HTR-8/SVneo (cell line): ENCODE results near the gene STK11.

Experiments used
- DNase-seq: peaks from one replicate; pipeline ENCODE4 v3.0.0; 2011; ENCODE audit warnings: low spot score, mixed read lengths; ENCODE audit not compliant: insufficient read length
- FAIRE-seq: peaks from 2 replicates; lab custom pipeline; 2011; peaks lifted over from hg19 to GRCh38; lab: Jason Lieb, UNC

Gene STK11

DNA sequence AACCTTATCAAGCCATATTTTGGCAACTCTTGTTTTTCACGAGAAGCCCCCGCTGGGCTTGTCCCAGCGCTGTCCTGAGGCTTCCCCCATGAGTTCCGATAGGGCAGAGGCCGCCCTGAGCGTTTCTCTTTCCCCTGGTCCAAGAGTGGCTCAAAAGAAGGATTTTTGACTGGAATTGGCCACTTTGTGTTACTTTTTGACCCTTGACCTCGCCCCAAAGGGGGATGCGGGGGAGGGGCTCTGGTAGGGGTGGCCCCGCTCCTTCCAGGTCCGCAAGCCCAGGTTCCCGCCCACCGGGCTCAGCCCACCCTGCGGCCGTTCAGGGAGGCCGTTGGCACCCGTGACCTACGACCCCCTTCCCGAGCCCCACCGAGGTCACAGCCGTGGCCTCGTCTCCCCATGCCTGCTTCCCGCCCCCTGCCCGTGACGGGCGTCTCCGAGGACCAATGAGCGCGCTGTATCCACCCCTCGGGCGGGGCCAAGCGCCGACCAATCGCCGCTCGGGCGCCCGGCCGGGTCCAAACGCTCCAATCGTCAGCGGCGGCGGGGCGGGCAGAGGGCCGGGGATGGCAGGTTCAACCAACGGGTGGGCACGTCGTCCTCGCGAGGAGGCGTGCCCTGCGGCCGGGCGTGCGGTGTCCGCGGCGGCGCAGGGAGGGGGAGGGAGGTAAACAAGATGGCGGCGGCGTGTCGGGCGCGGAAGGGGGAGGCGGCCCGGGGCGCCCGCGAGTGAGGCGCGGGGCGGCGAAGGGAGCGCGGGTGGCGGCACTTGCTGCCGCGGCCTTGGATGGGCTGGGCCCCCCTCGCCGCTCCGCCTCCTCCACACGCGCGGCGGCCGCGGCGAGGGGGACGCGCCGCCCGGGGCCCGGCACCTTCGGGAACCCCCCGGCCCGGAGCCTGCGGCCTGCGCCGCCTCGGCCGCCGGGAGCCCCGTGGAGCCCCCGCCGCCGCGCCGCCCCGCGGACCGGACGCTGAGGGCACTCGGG lies at the start of gene STK11:
Gene STK11 (plus strand): TSS at position 665 of the 986 bp plus-strand sequence. CDS start 1,136 bp downstream, outside the sequence.
- DNase-seq (peak; percentile 97), FAIRE-seq (peak; percentile 91)

- DNase-seq (no peak), FAIRE-seq (no peak)
These were observed 49.2 kb upstream of the STK11 start for GRCh38 chr19:1156305-1156801.

GRCh38 chr19:1156830-1157615 lies 48.6 kb upstream of the STK11 start:
- no peak for FAIRE-seq
- no peak for DNase-seq

GRCh38 chr19:1157931-1158884 lies 47.4 kb upstream of the STK11 start:
- DNase-seq (no peak), FAIRE-seq (no peak)

DNA sequence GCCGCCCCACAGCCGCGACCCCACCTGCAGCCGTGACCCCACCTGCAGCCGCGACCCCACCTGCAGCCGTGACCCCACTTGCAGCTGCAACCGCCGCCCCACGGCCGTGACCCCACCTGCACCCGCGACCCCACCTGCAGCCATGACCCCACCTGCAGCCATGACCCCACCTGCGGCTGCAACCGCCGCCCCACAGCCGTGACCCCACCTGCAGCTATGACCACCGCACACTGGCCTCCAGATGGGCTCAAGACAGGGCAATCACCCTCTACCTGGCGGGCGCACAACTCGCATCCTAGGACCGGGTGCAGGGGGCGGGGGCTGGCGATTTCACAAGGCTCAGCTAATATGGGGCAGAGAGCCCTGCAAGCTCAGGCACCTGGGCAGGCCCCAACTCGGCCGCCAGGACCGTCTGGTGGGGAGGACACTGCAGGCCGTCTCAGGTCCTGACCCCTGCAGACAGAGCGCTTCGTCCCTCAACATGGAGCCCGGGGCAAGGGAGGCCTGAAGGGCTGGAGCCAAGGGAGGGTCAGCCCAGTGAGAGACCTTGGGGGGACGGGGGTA lies 46.6 kb upstream of the STK11 start:
- DNase-seq: no peak

DNA sequence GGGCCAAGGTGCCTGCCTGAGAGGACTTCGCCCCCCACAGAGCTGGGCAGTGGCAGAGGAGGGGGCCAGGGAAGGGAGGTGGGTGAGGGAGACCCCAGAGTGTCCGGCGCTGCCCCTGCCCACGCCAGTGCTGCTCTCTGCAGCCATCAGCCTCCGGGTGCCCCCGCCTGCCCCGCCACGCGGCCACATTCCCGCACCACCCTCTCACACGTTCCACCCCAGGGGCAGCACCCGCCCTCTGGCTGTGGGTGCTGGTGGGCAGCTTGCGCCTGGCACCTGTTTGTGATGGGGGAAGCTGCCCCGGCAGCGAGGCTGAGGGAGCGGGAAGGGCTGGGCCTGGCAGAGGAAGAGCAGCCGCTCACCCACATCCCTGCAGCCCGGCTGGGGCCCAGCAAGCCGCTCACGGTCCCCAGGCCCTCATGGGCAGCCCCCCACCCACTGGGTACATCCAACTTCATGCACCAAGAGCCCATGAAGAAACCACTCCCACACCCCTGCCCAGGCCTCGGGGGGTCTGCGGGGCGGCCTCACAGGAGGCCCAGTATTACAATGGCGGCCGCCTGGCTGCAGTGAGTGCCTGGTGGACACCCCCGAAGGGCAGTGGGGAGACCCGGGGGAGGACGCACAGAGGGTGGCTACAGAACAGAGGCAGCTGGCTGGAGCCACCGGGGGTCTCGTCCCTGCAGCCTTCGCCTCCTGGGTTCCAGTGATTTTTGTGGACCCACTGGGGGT lies 45.5 kb upstream of the STK11 start:
- FAIRE-seq: no peak
- no peak for DNase-seq

More for the DNA sequence above, 46.6 kb upstream of the STK11 start:
- FAIRE-seq: no peak

DNA sequence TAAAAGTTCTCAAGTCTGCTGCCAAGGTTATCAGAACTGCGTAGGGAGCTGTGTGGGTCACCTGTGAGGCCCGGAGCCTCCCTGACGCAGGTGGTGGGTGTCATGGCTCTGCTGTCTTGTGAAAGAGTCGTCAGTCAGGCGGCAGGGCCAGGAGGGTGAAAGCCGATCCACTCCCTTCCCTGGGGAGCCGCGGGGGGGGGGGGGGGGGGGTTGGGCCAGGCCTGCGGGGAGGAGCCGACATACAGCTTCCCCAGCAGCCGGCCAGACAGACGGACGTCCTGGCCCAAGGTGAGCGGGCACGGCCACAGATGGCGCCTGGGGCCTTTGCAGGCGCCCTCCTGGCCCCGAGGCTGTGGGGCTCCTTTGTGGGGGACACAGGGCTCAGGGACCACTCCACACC lies 43.9 kb upstream of the STK11 start:
- DNase-seq (no peak), FAIRE-seq (no peak)

- no peak for FAIRE-seq
- no peak for DNase-seq
These were observed 42.9 kb upstream of the STK11 start for GRCh38 chr19:1162404-1163282.

- no peak for FAIRE-seq
- no peak for DNase-seq
These were observed 42.2 kb upstream of the STK11 start for GRCh38 chr19:1163283-1163933.

DNA sequence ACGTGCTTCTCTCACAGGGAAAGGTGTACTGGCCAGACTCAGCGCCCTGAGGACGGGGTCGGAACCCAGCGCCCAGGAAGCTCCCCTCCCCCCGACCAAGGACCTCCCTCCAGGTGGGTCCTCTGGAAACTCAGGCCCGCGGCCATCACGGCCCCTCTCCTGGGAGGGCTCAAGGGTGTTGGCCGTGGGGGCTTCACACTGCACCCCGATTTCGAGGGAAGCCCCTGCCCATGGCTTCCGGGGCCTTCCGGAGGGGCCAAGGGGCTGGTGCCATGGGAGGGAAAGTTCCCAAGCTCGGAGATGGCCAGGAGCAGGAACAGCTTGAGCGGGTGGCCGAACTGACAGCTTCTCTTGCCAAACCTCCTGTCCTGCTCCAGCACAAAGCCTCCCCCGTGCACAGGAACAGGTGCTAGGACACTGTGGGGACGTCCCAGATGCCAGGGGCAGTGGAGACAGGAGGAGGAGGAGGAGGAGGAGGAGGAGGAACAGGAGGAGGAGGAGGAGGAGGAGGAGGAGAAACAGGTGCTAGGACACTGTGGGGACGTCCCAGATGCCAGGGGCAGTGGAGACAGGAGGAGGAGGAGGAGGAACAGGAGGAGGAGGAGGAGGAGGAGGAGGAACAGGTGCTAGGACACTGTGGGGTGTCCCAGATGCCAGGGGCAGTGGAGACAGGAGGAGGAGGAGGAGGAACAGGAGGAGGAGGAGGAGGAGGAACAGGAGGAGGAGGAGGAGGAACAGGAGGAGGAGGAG lies 41.5 kb upstream of the STK11 start:
- DNase-seq (no peak), FAIRE-seq (peak; percentile 86)

- FAIRE-seq (no peak), DNase-seq (no peak)
These were observed 40.7 kb upstream of the STK11 start for GRCh38 chr19:1164684-1165531.

GRCh38 chr19:1166872-1167573 lies 38.6 kb upstream of the STK11 start:
- no peak for DNase-seq
- no peak for FAIRE-seq

GRCh38 chr19:1167687-1168571 lies 37.6 kb upstream of the STK11 start:
- FAIRE-seq: no peak

More at GRCh38 chr19:1167687-1168571, 37.6 kb upstream of the STK11 start:
- no peak for DNase-seq
